NB4 (cell line): Measurements from ENCODE around the gene VLDLR.

Experiments used
- MAX ChIP-seq: IDR thresholded peaks from 2 replicates; pipeline ENCODE4 v1.6.1; 2011; ENCODE audit warnings: low read depth, low read length
- MYC ChIP-seq: IDR thresholded peaks from 2 replicates; pipeline ENCODE4 v1.6.1; 2011; ENCODE audit warnings: low read depth, low read length
- POLR2A ChIP-seq: IDR thresholded peaks from 2 replicates; pipeline ENCODE4 v1.6.1; 2011; ENCODE audit warnings: mild to moderate bottlenecking; ENCODE audit not compliant: insufficient read length; ENCODE audit errors: extremely low read depth
- TF ChIP-seq, protein P1 (sequence below): IDR thresholded peaks from one replicate; pipeline ENCODE4 v1.5.1; 2012; ENCODE audit warnings: low read depth, low read length

DNA sequence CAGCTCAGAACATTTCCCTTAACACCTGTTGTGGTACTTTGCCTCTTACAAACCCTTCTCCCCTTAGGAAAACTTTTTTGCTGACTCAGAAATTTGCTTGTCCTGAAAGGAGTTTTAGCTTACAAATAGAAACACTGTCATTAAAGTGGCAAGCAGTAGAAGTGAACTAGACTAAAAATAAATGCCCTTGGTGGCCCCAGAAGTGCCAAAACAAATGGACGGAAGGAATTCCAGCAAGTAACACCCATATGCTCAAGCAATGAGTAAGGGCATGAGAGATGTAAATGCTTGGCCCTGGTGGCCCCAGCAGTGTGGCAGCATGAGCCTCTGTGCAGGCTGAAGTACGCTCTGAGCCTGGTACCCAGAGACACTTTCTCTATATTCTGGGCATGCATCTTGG lies 8.6 kb downstream of the VLDLR start:
- TF ChIP-seq, protein P1, sequence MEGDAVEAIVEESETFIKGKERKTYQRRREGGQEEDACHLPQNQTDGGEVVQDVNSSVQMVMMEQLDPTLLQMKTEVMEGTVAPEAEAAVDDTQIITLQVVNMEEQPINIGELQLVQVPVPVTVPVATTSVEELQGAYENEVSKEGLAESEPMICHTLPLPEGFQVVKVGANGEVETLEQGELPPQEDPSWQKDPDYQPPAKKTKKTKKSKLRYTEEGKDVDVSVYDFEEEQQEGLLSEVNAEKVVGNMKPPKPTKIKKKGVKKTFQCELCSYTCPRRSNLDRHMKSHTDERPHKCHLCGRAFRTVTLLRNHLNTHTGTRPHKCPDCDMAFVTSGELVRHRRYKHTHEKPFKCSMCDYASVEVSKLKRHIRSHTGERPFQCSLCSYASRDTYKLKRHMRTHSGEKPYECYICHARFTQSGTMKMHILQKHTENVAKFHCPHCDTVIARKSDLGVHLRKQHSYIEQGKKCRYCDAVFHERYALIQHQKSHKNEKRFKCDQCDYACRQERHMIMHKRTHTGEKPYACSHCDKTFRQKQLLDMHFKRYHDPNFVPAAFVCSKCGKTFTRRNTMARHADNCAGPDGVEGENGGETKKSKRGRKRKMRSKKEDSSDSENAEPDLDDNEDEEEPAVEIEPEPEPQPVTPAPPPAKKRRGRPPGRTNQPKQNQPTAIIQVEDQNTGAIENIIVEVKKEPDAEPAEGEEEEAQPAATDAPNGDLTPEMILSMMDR, result no peak
- TF ChIP-seq POLR2A (no peak), MAX (no peak), MYC (no peak)
